Posterior vena cava (tissue), 2 donors: Measurements from ENCODE around the gene SWSAP1. TPM values are rescaled to one million over a fixed set of nuclear protein-coding genes. Genes with fewer than 3 reads are reported as not detected.

Experiments
- DNase-seq: peaks from one replicate; pipeline ENCODE4 v3.0.0-alpha.2; 2020; ENCODE audit warnings: low spot score
- intact Hi-C, 2 donors: fragments of 100-400 bp; cut with DNase I; formaldehyde crosslinking; loops; one replicate each; pipeline versions ENCODE4 v1.14.1 to v1.14.2; 2022 to 2023
- total RNA-seq, 2 donors: library from RNA; stranded (reverse); fragmentation: NEBNext Ultra II Directional; extraction: Animal tissue kit (Norgen Biotek cat#: 25700); gene quantifications; one replicate each; pipeline ENCODE4 v1.2.1, GENCODE V29; 2021
- donor health status: DM: yes; HTN: yes; CAD: no.
- donor health status: DM: yes; HTN: yes; CAD: no.

Gene SWSAP1
- total RNA-seq, 2 donors from 2014 or later = 1.2 to 1.8 TPM

- DNase-seq = no peak
- intact Hi-C loops = loop anchor here in 1 of 2 donors (5.0 kb wide), 1 partner anchor 36 kb away; no protein-coding TSS in a partner anchor
Observed at GRCh38 chr19:11423791-11424181, 49.3 kb downstream of the SWSAP1 start.

Other genes starting within 250 kb of the SWSAP1 start
- gene SPC24, start 218.9 kb upstream of the SWSAP1 start, total RNA-seq = 1 to 10 TPM in 1 of 2 donors, under 1 TPM in 1; 0.81 to 2.2 TPM
- 100 to 1,000 TPM; 355 to 482 TPM for gene KANK2, start 177.1 kb upstream of the SWSAP1 start, total RNA-seq
- gene ANGPTL8, start 135.0 kb upstream of the SWSAP1 start, total RNA-seq = under 1 TPM in 1 of 2 donors, not detected in 1; 0.57 TPM
- gene DOCK6, start 112.1 kb upstream of the SWSAP1 start, total RNA-seq = 10 to 100 TPM; 50.0 to 73.2 TPM
- gene TSPAN16, start 78.5 kb upstream of the SWSAP1 start, total RNA-seq = not detected
- 10 to 100 TPM; 33.5 to 34.2 TPM for gene RAB3D, start 35.0 kb upstream of the SWSAP1 start, total RNA-seq
- gene TMEM205, start 28.4 kb upstream of the SWSAP1 start, total RNA-seq = 10 to 100 TPM; 41.5 to 42.9 TPM
- gene CCDC159, start 28.1 kb upstream of the SWSAP1 start, total RNA-seq = 10 to 100 TPM; 13.0 to 20.9 TPM
- 10 to 100 TPM; 38.4 to 40.2 TPM for gene PLPPR2, start 19.2 kb upstream of the SWSAP1 start, total RNA-seq
- gene EPOR, start 9.6 kb downstream of the SWSAP1 start, total RNA-seq = 1 to 10 TPM; 4.0 to 6.4 TPM
- 10 to 100 TPM in 1 of 2 donors, 1 to 10 TPM in 1; 7.7 to 12.9 TPM for gene RGL3, start 44.6 kb downstream of the SWSAP1 start, total RNA-seq
- under 1 TPM in 1 of 2 donors, not detected in 1; 0.69 TPM for gene ODAD3, start 60.5 kb downstream of the SWSAP1 start, total RNA-seq
- gene PRKCSH, start 61.0 kb downstream of the SWSAP1 start, total RNA-seq = 100 to 1,000 TPM; 161 to 188 TPM
- gene ELAVL3, start 106.4 kb downstream of the SWSAP1 start, total RNA-seq = not detected
- 1 to 10 TPM; 6.1 to 9.4 TPM for gene ZNF653, start 131.2 kb downstream of the SWSAP1 start, total RNA-seq
- 10 to 100 TPM; 27.9 TPM for gene ECSIT, start 154.5 kb downstream of the SWSAP1 start, total RNA-seq
- gene CNN1, start 164.2 kb downstream of the SWSAP1 start, total RNA-seq = 1,000 to 10,000 TPM; 1,163 to 1,588 TPM
- gene ELOF1, start 184.6 kb downstream of the SWSAP1 start, total RNA-seq = 10 to 100 TPM; 23.2 to 36.9 TPM
- 1 to 10 TPM; 5.5 to 8.4 TPM for gene ACP5, start 203.0 kb downstream of the SWSAP1 start, total RNA-seq
- gene ZNF627, start 222.8 kb downstream of the SWSAP1 start, total RNA-seq = 1 to 10 TPM; 8.5 to 8.8 TPM